Retinal pigment epithelial cell (primary cell): ENCODE data around the gene ZKSCAN3.

ENCODE experiments used
- DNase-seq: peaks from one replicate; pipeline ENCODE4 v3.0.0-alpha.2; 2010; ENCODE audit warnings: low read depth
- H3K4me3 ChIP-seq: 2 replicates; pipeline ENCODE4 v1.5.1; 2011; ENCODE audit warnings: mild to moderate bottlenecking, low read length, control low read depth, moderate library complexity
- CTCF ChIP-seq: conservative IDR thresholded peaks from 2 replicates; pipeline ENCODE4 v1.5.1; 2011; ENCODE audit warnings: low read depth, low read length, control low read depth, inconsistent platforms

The ZKSCAN3 gene

GRCh38 chr6:28380381-28380780 lies 30.6 kb downstream of the ZKSCAN3 start:
- DNase-seq, result no peak
- TF ChIP-seq CTCF, result no peak
- H3K4me3 ChIP-seq, result no peak overlapping the region

GRCh38 chr6:28383235-28384142 lies 33.7 kb downstream of the ZKSCAN3 start:
- peak; percentile 70 for TF ChIP-seq CTCF
- peak; percentile 48 for DNase-seq
- H3K4me3 ChIP-seq, result peak overlapping the region; percentile 64

- DNase-seq, result no peak
- TF ChIP-seq CTCF, result no peak
- H3K4me3 ChIP-seq, result no peak overlapping the region
Observed at GRCh38 chr6:28384143-28384533, 34.4 kb downstream of the ZKSCAN3 start.

GRCh38 chr6:28390688-28391087 lies 40.9 kb downstream of the ZKSCAN3 start:
- DNase-seq, result no peak
- H3K4me3 ChIP-seq, result no peak overlapping the region
- TF ChIP-seq CTCF, result no peak

- H3K4me3 ChIP-seq, result no peak overlapping the region
- peak; percentile 37 for TF ChIP-seq CTCF
- DNase-seq, result no peak
Observed at GRCh38 chr6:28393912-28394662, 44.3 kb downstream of the ZKSCAN3 start.

- DNase-seq, result no peak
- no peak for TF ChIP-seq CTCF
- H3K4me3 ChIP-seq, result no peak overlapping the region
Observed at GRCh38 chr6:28395918-28396317, 46.2 kb downstream of the ZKSCAN3 start.
